ENCODE measurements around the gene ALPK1.

Gene ALPK1

DNA sequence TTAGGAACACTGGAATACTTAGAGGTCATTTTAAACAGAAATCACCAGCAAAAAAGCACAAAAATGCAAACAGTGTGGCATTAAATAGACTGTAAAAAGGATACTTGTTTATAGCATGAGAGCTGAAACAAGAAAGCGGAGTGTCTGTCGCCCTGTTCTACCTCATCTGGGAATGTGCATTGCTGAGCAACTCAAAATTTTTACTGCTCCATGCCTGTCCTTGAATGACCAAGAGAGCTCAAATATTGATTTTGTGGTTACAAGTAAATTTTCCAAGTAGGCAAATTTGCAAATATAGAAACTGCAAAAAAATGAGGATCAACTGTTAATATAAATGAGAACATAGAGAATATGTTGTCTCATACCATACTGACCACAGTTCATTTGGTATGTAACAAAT lies 40.1 kb upstream of the ALPK1 start:
- Histone ChIP-seq H2AK5ac (ENCODE audit: low read length, severe bottlenecking) (no peak overlapping the region), H3K4ac (ENCODE audit: low read depth in 1 of 2, low read length in 2 of 2) (no peak overlapping the region), H2AFZ (ENCODE audit: low read depth, low read length) (no peak overlapping the region), H2BK5ac (ENCODE audit: low read depth, low read length, poor library complexity, severe bottlenecking) (no peak overlapping the region), H4K91ac (ENCODE audit: low read length) (no peak overlapping the region), H3K9me3 (ENCODE audit: control insufficient read depth, low read length) (no peaks in the 10 kb centered on the region), H2BK120ac (ENCODE audit: low read depth, low read length) (no peak overlapping the region), H3K23ac (ENCODE audit: low read length in 2 of 2) (no peak overlapping the region), H3K4me2 (ENCODE audit: low read length, poor library complexity, severe bottlenecking) (no peak overlapping the region), H2BK15ac (ENCODE audit: low read depth, poor library complexity, severe bottlenecking) (no peak overlapping the region), H3K4me1 (ENCODE audit: control insufficient read depth, insufficient read depth, low read depth, low read length) (peaks cover 1% of the 10 kb centered on the region), H3K27ac (ENCODE audit: low read length, poor library complexity, severe bottlenecking) (no peak overlapping the region), H3K14ac (ENCODE audit: low read length in 2 of 2) (no peak overlapping the region), H3K4me3 (ENCODE audit: insufficient read depth in 1 of 2, low read depth in 1 of 2, low read length in 2 of 2) (no peak overlapping the region), H3K36me3 (ENCODE audit: control insufficient read depth in 1 of 2, insufficient read depth in 2 of 2, low read depth in 1 of 2, low read length in 2 of 2) (peaks cover 3 to 48% of the 10 kb centered on the region in 2 experiments), H3K9ac (ENCODE audit: low read length) (no peak overlapping the region), H3K27me3 (ENCODE audit: control insufficient read depth in 1 of 2, insufficient read depth in 1 of 2, low read length in 2 of 2) (no peaks in the 10 kb centered on the region), H2BK12ac (ENCODE audit: low read length in 2 of 2) (no peak overlapping the region), H4K8ac (ENCODE audit: low read length) (no peak overlapping the region), H3K18ac (ENCODE audit: low read depth in 1 of 2, low read length in 2 of 2) (no peak overlapping the region), H3K79me1 (replicated peaks; ENCODE audit: low read length, poor library complexity, severe bottlenecking) (peaks cover 5% of the 10 kb centered on the region)
- DNase-seq = no peak
- WGBS = 96% methylated on average over 2 of the region's 2 CpGs

DNA sequence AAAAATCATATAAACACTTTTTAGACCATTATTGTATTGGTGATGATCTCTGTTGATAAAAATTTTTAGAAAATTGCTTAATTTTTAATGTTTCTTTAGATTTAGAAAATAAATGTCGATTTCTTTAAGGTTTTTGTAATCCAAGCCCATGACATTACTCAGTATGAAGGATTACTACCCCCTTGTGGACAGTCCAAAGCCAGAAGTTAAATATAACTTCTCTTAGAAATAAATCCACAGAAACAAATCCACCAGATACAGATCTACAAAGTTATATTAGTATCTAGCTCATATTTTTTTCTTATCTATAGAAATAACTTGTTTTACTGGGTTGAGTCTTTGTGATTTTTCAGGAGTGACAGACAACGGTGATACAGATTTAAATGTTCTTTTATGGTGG lies 30.3 kb upstream of the ALPK1 start:
- no peak overlapping the region for H4K91ac ChIP-seq (ENCODE audit: low read length)
- H3K4me3 ChIP-seq (ENCODE audit: insufficient read depth in 1 of 2, low read depth in 1 of 2, low read length in 2 of 2) = no peak overlapping the region
- no peak overlapping the region for H2BK15ac ChIP-seq (ENCODE audit: low read depth, poor library complexity, severe bottlenecking)
- no peak overlapping the region for H2AK5ac ChIP-seq (ENCODE audit: low read length, severe bottlenecking)
- H4K8ac ChIP-seq (ENCODE audit: low read length) = no peak overlapping the region
- H3K9me3 ChIP-seq (ENCODE audit: control insufficient read depth, low read length) = no peaks in the 10 kb centered on the region
- no peaks in the 10 kb centered on the region for H3K27me3 ChIP-seq (ENCODE audit: control insufficient read depth in 1 of 2, insufficient read depth in 1 of 2, low read length in 2 of 2)
- no peak overlapping the region for H3K23ac ChIP-seq (ENCODE audit: low read length in 2 of 2)
- H3K36me3 ChIP-seq (ENCODE audit: control insufficient read depth in 1 of 2, insufficient read depth in 2 of 2, low read depth in 1 of 2, low read length in 2 of 2) = peaks cover 0 to 57% of the 10 kb centered on the region in 2 experiments
- H3K9ac ChIP-seq (ENCODE audit: low read length) = peak overlapping the region; percentile 16
- WGBS = 67% methylated on average over 1 of the region's 2 CpGs
- peak; percentile 28 for DNase-seq
- H3K4me1 ChIP-seq (ENCODE audit: control insufficient read depth, insufficient read depth, low read depth, low read length) = no peaks in the 10 kb centered on the region
- no peak overlapping the region for H3K4ac ChIP-seq (ENCODE audit: low read depth in 1 of 2, low read length in 2 of 2)
- peaks cover 8% of the 10 kb centered on the region for H3K79me1 ChIP-seq (replicated peaks; ENCODE audit: low read length, poor library complexity, severe bottlenecking)
- no peak overlapping the region for H2AFZ ChIP-seq (ENCODE audit: low read depth, low read length)
- H2BK120ac ChIP-seq (ENCODE audit: low read depth, low read length) = no peak overlapping the region
- no peak overlapping the region for H3K4me2 ChIP-seq (ENCODE audit: low read length, poor library complexity, severe bottlenecking)
- H2BK5ac ChIP-seq (ENCODE audit: low read depth, low read length, poor library complexity, severe bottlenecking) = no peak overlapping the region
- H2BK12ac ChIP-seq (ENCODE audit: low read length in 2 of 2) = no peak overlapping the region
- no peak overlapping the region for H3K27ac ChIP-seq (ENCODE audit: low read length, poor library complexity, severe bottlenecking)
- H3K14ac ChIP-seq (ENCODE audit: low read length in 2 of 2) = no peak overlapping the region
- H3K18ac ChIP-seq (ENCODE audit: low read depth in 1 of 2, low read length in 2 of 2) = no peak overlapping the region

DNA sequence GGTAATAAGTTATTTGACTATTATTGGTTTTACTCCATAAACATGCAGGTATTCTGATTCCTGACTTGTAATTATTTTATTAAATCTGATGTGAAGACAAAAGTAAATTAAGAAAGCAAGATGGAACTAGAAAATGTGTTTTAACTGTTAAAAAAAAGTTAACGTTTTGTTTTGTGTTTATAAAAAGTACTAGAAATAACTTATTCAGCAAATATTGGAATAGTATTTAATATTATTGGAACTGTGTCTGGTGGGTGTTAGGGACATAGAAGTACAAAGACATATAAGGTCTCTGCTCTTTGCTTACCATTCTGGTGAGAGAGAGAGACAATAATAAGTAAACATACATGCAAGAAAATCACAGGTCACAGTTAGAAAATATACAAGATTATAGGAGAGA lies 27.1 kb upstream of the ALPK1 start:
- no peak overlapping the region for H4K8ac ChIP-seq (ENCODE audit: low read length)
- WGBS = 100% methylated on average over 1 of the region's 1 CpG
- H3K4ac ChIP-seq (ENCODE audit: low read depth in 1 of 2, low read length in 2 of 2) = no peak overlapping the region
- H2BK5ac ChIP-seq (ENCODE audit: low read depth, low read length, poor library complexity, severe bottlenecking) = no peak overlapping the region
- no peak overlapping the region for H3K18ac ChIP-seq (ENCODE audit: low read depth in 1 of 2, low read length in 2 of 2)
- no peak overlapping the region for H2BK120ac ChIP-seq (ENCODE audit: low read depth, low read length)
- no peak overlapping the region for H2BK12ac ChIP-seq (ENCODE audit: low read length in 2 of 2)
- H2BK15ac ChIP-seq (ENCODE audit: low read depth, poor library complexity, severe bottlenecking) = no peak overlapping the region
- peaks cover 0 to 32% of the 10 kb centered on the region in 2 experiments for H3K36me3 ChIP-seq (ENCODE audit: control insufficient read depth in 1 of 2, insufficient read depth in 2 of 2, low read depth in 1 of 2, low read length in 2 of 2)
- H3K9me3 ChIP-seq (ENCODE audit: control insufficient read depth, low read length) = no peaks in the 10 kb centered on the region
- H3K9ac ChIP-seq (ENCODE audit: low read length) = no peak overlapping the region
- no peak overlapping the region for H3K27ac ChIP-seq (ENCODE audit: low read length, poor library complexity, severe bottlenecking)
- H3K4me1 ChIP-seq (ENCODE audit: control insufficient read depth, insufficient read depth, low read depth, low read length) = peaks cover 1% of the 10 kb centered on the region
- H3K27me3 ChIP-seq (ENCODE audit: control insufficient read depth in 1 of 2, insufficient read depth in 1 of 2, low read length in 2 of 2) = no peaks in the 10 kb centered on the region
- no peak for DNase-seq
- H3K4me2 ChIP-seq (ENCODE audit: low read length, poor library complexity, severe bottlenecking) = no peak overlapping the region
- no peak overlapping the region for H3K4me3 ChIP-seq (ENCODE audit: insufficient read depth in 1 of 2, low read depth in 1 of 2, low read length in 2 of 2)
- no peak overlapping the region for H2AFZ ChIP-seq (ENCODE audit: low read depth, low read length)
- H3K14ac ChIP-seq (ENCODE audit: low read length in 2 of 2) = no peak overlapping the region
- no peak overlapping the region for H4K91ac ChIP-seq (ENCODE audit: low read length)
- H2AK5ac ChIP-seq (ENCODE audit: low read length, severe bottlenecking) = no peak overlapping the region
- H3K79me1 ChIP-seq (replicated peaks; ENCODE audit: low read length, poor library complexity, severe bottlenecking) = peaks cover 15% of the 10 kb centered on the region
- H3K23ac ChIP-seq (ENCODE audit: low read length in 2 of 2) = no peak overlapping the region

DNA sequence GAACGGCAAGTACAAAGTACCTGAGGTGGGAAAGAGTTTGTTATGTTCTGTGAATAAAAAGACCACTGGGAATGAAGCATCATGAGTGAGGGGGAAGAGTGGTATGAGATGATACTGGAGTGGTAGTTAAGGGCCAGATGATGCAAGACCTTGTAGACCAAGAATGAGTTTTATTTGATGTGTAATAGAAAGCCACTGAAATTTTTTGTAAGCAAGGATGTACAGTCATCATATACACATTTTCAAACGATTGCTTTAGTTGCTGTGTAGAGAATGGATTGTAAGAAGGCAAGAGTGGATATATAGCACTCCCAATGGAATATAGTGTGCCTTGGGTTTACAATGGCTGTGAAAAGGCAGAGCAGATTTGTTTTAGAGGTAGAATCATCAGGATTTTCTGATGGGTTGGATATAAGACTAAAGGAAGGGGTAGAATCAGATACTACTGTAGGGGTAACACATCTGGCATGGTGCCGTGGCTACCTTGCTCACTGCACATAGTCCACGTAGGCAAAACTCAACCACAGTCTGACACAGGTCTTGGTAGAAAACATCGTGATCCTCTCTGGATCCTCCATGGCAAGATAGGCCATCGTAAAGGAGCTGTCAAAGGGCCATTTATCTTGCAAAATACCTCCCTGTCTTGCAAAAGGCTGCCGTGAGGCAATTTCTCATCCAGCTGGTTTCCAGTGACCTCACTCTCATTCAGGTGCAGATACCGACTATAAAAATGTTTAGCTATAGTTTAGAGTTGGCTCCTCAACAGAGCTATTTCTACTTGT lies 26.3 kb upstream of the ALPK1 start:
- Histone ChIP-seq H3K4ac (ENCODE audit: low read depth in 1 of 2, low read length in 2 of 2) (no peak overlapping the region), H3K36me3 (ENCODE audit: control insufficient read depth in 1 of 2, insufficient read depth in 2 of 2, low read depth in 1 of 2, low read length in 2 of 2) (peaks cover 0 to 28% of the 10 kb centered on the region in 2 experiments), H2BK120ac (ENCODE audit: low read depth, low read length) (no peak overlapping the region), H3K4me2 (ENCODE audit: low read length, poor library complexity, severe bottlenecking) (no peak overlapping the region), H3K79me1 (replicated peaks; ENCODE audit: low read length, poor library complexity, severe bottlenecking) (peaks cover 17% of the 10 kb centered on the region), H3K4me1 (ENCODE audit: control insufficient read depth, insufficient read depth, low read depth, low read length) (peaks cover 1% of the 10 kb centered on the region), H4K91ac (ENCODE audit: low read length) (no peak overlapping the region), H2BK12ac (ENCODE audit: low read length in 2 of 2) (peak overlapping the region in 1 of 2 experiments; percentile 42), H3K9me3 (ENCODE audit: control insufficient read depth, low read length) (no peaks in the 10 kb centered on the region), H2BK15ac (ENCODE audit: low read depth, poor library complexity, severe bottlenecking) (no peak overlapping the region), H3K27ac (ENCODE audit: low read length, poor library complexity, severe bottlenecking) (no peak overlapping the region), H3K4me3 (ENCODE audit: insufficient read depth in 1 of 2, low read depth in 1 of 2, low read length in 2 of 2) (no peak overlapping the region), H2AFZ (ENCODE audit: low read depth, low read length) (no peak overlapping the region), H3K23ac (ENCODE audit: low read length in 2 of 2) (no peak overlapping the region), H2AK5ac (ENCODE audit: low read length, severe bottlenecking) (no peak overlapping the region), H3K9ac (ENCODE audit: low read length) (no peak overlapping the region), H2BK5ac (ENCODE audit: low read depth, low read length, poor library complexity, severe bottlenecking) (no peak overlapping the region), H3K14ac (ENCODE audit: low read length in 2 of 2) (no peak overlapping the region), H4K8ac (ENCODE audit: low read length) (no peak overlapping the region), H3K18ac (ENCODE audit: low read depth in 1 of 2, low read length in 2 of 2) (no peak overlapping the region), H3K27me3 (ENCODE audit: control insufficient read depth in 1 of 2, insufficient read depth in 1 of 2, low read length in 2 of 2) (no peaks in the 10 kb centered on the region)
- DNase-seq = peak; percentile 33
- WGBS = 90% methylated on average over 7 of the region's 8 CpGs
